Muscle layer of duodenum (tissue), 2 donors: ENCODE measurements around the gene TMEM80.

Experiments
- H3K27ac ChIP-seq: one replicate; pipeline ENCODE4 v1.7.0; 2013; ENCODE audit warnings: mild to moderate bottlenecking, low read length
- H3K27me3 ChIP-seq: one replicate; pipeline ENCODE4 v1.7.0; 2013; ENCODE audit warnings: low read depth, mild to moderate bottlenecking, control low read depth, low read length
- H3K36me3 ChIP-seq, 2 donors: one replicate each; pipeline ENCODE4 v1.7.0; 2013; ENCODE audit warnings: low read length in 2 of 2, control low read depth in 1 of 2, mild to moderate bottlenecking in 1 of 2; ENCODE audit not compliant: insufficient read depth in 2 of 2, control insufficient read depth in 1 of 2
- H3K4me1 ChIP-seq, 2 donors: one replicate each; pipeline ENCODE4 v1.7.0; 2013; ENCODE audit warnings: low read length in 2 of 2, mild to moderate bottlenecking in 2 of 2, control low read depth in 1 of 2, moderate library complexity in 1 of 2; ENCODE audit not compliant: insufficient read depth in 2 of 2, control insufficient read depth in 1 of 2
- H3K4me3 ChIP-seq, 2 donors: one replicate each; pipeline ENCODE4 v1.7.0; 2013; ENCODE audit warnings: low read length in 2 of 2, low read depth in 1 of 2, mild to moderate bottlenecking in 1 of 2
- H3K9me3 ChIP-seq, 2 donors: one replicate each; pipeline ENCODE4 v1.7.0; 2013; ENCODE audit warnings: low read length in 2 of 2, control low read depth in 1 of 2, mild to moderate bottlenecking in 1 of 2; ENCODE audit not compliant: control insufficient read depth in 1 of 2
- donor health status: healthy.

TMEM80 gene

DNA sequence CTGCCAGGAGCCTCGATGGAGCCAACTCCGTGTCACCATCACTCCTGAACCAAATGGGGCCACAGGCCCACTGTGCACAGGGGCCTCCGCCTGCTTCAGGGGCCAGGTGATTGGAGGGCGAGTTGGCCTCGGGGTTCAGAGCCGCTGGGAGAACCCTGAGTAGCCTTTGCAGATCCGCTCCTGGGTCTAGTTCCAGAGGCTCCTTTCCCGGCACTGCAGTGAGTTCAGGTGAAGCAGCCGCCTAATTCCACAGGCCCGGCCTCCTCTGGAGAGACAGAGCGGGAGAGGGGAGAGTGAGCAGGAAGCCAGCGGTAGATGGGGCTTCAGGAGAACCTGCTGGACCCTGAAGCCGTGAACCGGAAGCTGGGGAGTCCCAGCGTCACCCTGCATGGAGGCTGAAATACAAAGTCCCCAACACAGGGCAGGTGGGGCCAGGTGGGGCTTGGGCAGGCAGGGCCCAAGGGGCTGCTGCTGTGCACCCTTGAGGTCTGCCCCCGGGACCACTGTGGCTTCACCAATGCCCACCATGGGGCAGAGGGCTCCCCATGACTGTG, 36.0 kb upstream of the TMEM80 start:
- Histone ChIP-seq H3K4me1 (no peaks in the 10 kb centered on the region), H3K36me3 (peaks cover 0 to 28% of the 10 kb centered on the region in 2 donors), H3K27ac (no peak overlapping the region), H3K9me3 (no peaks in the 10 kb centered on the region), H3K27me3 (no peaks in the 10 kb centered on the region), H3K4me3 (no peak overlapping the region)

DNA sequence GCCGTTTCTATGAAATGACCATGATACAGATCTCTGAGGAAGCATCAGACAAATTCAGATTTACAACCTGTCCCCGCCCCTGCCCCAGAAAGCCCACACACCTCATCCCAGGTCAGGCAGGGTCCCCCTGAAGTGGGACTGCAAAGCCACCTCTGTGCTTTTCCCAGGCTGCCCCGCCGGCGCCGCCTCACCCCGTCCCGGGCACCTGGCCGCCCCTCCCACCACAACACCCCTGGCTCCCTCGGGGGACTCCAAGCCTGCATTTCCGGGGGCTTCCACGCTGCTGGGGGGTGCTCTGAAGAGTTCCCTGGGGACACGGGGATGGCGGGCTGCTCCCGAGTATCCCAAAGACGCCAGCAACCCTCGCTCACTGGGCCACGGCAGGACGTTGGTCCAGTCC, 35.3 kb upstream of the TMEM80 start:
- H3K27me3 ChIP-seq: no peaks in the 10 kb centered on the region
- peaks cover 0 to 28% of the 10 kb centered on the region in 2 donors for H3K36me3 ChIP-seq
- H3K9me3 ChIP-seq: no peaks in the 10 kb centered on the region
- no peak overlapping the region for H3K4me3 ChIP-seq
- no peaks in the 10 kb centered on the region for H3K4me1 ChIP-seq
- no peak overlapping the region for H3K27ac ChIP-seq

DNA sequence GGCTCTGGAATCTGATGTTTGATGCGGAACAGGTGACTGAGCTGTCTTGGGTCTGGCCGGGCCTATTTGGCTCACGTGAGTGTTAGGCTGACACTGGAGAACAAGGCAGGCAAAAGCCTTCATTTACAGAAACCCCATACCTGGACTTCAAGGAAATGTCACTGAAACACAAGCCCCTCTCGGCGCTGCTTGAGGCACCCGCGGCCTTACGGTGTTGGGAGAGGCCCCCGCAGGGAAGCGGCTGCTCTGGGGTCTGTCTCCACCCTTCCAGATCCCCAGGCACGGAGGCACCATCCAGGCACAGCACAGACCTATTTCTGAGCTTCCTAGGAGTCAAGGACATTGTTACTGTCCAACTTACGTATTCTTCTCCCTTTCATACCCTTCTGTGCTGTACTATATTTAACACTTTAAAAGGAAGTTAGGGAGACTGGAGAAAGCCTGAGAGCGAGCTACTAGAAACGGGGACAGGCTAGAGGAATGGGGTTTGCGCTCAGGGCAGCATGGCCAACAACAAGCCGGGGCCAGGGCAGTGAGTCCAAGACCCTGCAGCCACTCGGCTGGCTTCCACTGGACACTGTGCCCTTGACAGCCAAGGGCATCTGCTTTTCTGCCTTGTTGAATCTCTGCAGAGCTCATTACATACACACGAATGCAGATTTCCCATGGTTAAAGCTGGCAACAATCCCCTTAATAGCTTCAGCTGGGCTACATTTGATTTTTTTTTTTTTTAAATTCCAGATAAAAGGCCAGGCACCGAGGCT, 34.8 kb upstream of the TMEM80 start:
- no peak overlapping the region for H3K27ac ChIP-seq
- no peaks in the 10 kb centered on the region for H3K27me3 ChIP-seq
- H3K36me3 ChIP-seq: peaks cover 2 to 28% of the 10 kb centered on the region in 2 donors
- peaks cover 0 to under 1% of the 10 kb centered on the region in 2 donors for H3K4me1 ChIP-seq
- no peak overlapping the region for H3K4me3 ChIP-seq
- no peaks in the 10 kb centered on the region for H3K9me3 ChIP-seq

DNA sequence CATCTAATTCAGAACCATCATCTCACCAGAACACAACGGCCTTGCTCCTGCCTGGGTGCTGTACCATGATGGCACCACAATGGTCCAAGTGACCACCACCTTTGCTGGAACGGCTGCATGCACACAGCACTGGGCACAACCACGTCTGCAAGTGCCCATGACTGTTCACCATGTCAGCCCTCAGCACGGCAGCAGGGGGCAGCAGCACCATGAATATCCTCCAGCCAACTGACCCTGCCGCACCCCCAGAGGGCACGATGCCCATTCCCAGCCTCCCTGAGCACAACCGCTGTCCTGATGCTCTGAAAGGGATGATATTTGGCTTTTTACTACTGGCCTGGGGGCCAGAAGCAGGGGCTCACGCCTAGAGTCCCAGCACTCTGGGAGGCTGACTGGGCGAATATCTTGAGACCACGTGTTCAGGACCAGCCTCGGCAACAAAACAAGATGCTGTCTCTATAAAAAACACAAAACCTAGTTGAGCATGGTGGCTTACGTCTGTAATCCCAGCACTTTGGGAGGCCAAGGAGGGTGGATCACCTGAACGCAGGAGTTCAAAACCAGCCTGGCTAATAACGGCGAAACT, 32.8 kb upstream of the TMEM80 start:
- Histone ChIP-seq H3K27ac (no peak overlapping the region), H3K36me3 (peaks cover 4 to 23% of the 10 kb centered on the region in 2 donors), H3K27me3 (no peaks in the 10 kb centered on the region), H3K9me3 (no peaks in the 10 kb centered on the region), H3K4me1 (peaks cover 0 to 3% of the 10 kb centered on the region in 2 donors), H3K4me3 (no peak overlapping the region)

DNA sequence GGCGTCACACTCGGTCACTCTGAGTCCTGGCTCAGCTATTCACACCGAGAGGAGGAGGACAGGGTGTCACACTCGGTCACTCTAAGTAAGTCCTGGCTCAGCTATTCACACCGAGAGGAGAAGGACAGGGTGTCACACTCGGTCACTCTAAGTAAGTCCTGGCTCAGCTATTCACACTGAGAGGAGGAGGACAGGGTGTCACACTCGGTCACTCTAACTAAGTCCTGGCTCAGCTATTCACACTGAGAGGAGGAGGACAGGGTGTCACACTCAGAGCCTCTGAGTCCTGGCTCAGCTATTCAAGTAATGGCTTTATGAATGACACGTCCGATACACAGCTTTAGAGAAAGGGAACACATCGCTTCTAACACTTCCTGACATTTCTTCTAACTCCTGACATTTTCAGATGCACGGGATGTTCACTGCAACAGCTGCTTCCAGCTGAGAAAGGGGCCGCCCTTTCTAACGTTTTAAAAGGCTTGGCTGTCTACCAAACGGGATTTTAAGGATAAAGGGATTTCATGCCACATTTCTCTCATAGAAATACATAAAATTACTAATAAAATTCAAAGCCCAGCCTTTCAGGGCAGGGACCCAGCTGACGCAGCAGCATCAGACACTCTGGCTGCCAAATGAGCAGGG, 30.4 kb upstream of the TMEM80 start:
- Histone ChIP-seq H3K27me3 (no peaks in the 10 kb centered on the region), H3K36me3 (peaks cover 4% of the 10 kb centered on the region in 2 donors), H3K9me3 (no peaks in the 10 kb centered on the region), H3K4me1 (peaks cover 0 to 3% of the 10 kb centered on the region in 2 donors), H3K27ac (no peak overlapping the region), H3K4me3 (no peak overlapping the region)

DNA sequence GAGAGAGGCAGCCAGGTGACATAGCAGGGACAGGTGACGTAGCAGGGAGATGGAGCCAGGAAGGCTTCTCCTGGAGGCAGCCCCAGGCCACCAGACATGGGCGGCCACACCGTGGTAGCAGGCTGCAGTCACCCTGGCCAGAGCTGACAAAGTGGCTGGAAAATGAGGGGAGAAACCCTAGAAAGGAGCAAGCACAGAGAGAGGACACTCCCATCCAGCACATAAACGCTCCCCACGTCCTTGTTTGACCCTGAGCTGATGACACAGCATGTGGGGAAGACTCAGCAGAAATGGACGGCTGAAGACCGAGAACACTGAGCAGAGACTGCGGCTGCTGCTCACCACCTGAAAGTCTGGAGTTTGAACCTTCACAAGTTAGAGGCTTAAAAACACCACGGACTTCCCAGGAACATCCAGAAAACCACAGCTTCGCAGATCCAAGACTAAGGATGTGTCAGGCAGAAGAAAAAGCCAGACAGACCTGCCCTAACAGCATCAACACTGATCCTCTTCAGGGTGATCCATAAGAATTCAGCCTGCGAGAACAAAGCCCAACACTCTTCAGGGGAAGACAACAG, 29.8 kb upstream of the TMEM80 start:
- peaks cover 0 to 4% of the 10 kb centered on the region in 2 donors for H3K36me3 ChIP-seq
- H3K4me3 ChIP-seq: no peak overlapping the region
- H3K27me3 ChIP-seq: no peaks in the 10 kb centered on the region
- no peaks in the 10 kb centered on the region for H3K9me3 ChIP-seq
- peak overlapping the region; percentile 35 for H3K27ac ChIP-seq
- H3K4me1 ChIP-seq: peaks cover 0 to 3% of the 10 kb centered on the region in 2 donors

DNA sequence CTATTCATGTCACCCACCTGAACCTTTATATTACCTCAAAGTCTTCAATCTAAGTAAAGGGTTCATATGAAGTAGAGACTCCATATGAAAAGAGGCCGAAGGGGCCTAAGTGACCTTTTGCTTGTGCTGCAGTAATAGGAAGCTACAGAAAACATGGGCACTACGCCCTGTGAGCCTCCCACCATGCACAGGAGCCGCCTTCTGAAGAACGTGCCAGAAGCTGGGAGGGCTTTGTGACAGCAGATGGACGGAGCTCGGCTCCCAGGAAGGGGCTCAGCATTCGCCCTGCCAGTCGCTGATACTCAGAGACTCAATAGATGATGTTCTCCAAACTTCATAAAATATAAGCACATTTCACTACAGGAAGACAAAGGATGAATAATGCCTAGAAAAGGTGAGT, 21.8 kb upstream of the TMEM80 start:
- no peaks in the 10 kb centered on the region for H3K27me3 ChIP-seq
- no peaks in the 10 kb centered on the region for H3K9me3 ChIP-seq
- peaks cover 11 to 25% of the 10 kb centered on the region in 2 donors for H3K36me3 ChIP-seq
- no peaks in the 10 kb centered on the region for H3K4me1 ChIP-seq
- no peak overlapping the region for H3K4me3 ChIP-seq
- no peak overlapping the region for H3K27ac ChIP-seq

DNA sequence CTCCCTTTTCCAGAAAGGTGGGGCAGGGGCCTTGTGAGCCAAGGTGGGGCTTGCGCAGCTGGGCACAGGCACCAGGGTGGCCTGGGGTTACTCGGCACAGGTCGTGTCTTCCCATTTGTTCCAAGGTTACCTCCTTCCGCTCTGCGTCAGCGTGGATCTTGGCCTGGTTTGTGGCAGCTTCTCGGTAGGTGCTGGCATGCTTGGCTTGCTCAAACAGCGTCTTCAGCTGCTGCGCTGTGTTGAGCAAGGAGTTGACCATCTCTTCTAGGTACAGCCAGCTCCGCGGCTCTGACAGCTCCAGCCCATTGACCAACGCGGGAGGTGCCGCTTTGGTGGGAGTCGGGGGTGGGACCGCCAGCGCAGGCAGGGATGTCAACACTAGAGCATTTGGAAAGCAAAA, 21.2 kb upstream of the TMEM80 start:
- Histone ChIP-seq H3K27me3 (no peaks in the 10 kb centered on the region), H3K27ac (no peak overlapping the region), H3K9me3 (no peaks in the 10 kb centered on the region), H3K4me1 (no peaks in the 10 kb centered on the region), H3K36me3 (peaks cover 11 to 27% of the 10 kb centered on the region in 2 donors), H3K4me3 (no peak overlapping the region)

DNA sequence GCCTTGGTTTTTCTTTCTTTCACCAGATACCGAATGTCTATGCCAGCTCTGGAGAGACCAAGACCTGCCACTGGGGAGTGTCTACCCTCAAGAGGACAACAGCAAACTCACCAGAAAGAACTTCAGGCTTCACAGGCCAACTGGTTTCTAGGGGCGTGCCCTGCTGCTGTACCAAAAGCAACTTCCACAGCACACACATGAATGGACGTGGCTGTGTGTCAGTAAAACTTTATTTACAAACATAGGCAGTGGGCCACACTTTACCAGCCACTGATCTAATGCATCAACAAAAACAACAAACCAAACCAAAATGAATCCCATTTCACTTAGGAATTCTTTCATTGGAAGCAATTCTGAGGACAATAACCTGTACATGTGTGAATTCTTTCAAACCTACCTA, 17.3 kb upstream of the TMEM80 start:
- Histone ChIP-seq H3K4me3 (no peak overlapping the region), H3K27ac (no peak overlapping the region), H3K27me3 (no peaks in the 10 kb centered on the region), H3K36me3 (peaks cover 18 to 47% of the 10 kb centered on the region in 2 donors), H3K9me3 (no peaks in the 10 kb centered on the region), H3K4me1 (no peaks in the 10 kb centered on the region)

DNA sequence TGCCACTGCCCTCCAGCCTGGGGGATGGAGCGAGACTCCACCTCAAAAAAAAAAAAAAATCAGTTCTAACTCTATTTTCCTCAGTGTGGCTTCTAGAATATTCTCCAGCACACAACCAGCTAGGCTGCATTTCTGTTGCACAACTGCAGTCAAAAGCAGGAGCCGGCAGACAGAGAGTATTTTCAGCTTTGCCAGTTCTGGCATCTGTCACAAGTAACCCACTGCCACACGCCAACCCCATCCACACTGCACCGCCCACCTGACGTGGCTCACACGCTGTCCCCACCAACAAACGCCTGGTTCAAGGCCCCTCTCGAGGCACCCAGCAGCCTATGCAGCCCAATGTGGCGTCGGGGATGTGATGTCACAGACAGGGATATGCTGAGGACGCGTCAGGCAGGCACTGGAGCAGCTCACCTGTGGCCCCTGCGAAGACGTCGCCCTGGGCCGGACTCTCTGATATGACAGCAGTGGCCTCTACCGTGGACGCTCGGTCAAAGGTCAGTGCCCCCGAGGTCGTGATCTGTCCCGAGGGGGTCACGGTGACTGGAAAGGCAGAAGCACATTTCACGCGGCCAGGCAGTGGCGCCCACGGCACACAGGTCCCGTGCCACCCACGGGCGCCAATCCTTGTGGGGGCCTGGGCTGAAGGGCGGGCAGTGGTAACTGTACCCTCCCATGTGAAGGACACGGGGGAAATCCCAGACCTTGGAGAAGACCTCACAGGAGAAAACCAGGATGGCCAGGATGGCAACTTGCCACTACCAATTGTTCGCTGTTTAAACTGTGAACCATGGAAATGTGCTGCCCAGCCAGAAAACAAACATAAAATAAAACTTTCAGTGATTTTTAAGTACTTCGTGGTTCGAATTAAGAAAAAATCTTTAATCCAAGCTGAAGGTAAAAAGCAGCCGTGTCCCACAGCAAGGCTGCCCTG, 16.1 kb upstream of the TMEM80 start:
- Histone ChIP-seq H3K4me1 (no peaks in the 10 kb centered on the region), H3K9me3 (no peaks in the 10 kb centered on the region), H3K27ac (no peak overlapping the region), H3K36me3 (peaks cover 20 to 48% of the 10 kb centered on the region in 2 donors), H3K27me3 (no peaks in the 10 kb centered on the region), H3K4me3 (no peak overlapping the region)
